ENCODE data around the gene SNRNP48. TPM values are rescaled to one million over a fixed set of nuclear protein-coding genes. Genes with fewer than 3 reads are reported as not detected.

The SNRNP48 gene
- 12.6 and 17.0 TPM in 2 replicates for total RNA-seq (2014; rRNA removed; shearing (Covaris generic))

GRCh38 chr6:7589949-7590917, at the start of gene SNRNP48:
TSS of gene SNRNP48 (plus strand) at chr6:7590198. CDS start at chr6:7590258, 60 bp downstream.
- peak; percentile 86 for DNase-seq (ENCODE audit: low spot score)

- DNase-seq (ENCODE audit: low spot score), result no peak
Measured at GRCh38 chr6:7540595-7540994, 49.4 kb upstream of the SNRNP48 start.

DNA sequence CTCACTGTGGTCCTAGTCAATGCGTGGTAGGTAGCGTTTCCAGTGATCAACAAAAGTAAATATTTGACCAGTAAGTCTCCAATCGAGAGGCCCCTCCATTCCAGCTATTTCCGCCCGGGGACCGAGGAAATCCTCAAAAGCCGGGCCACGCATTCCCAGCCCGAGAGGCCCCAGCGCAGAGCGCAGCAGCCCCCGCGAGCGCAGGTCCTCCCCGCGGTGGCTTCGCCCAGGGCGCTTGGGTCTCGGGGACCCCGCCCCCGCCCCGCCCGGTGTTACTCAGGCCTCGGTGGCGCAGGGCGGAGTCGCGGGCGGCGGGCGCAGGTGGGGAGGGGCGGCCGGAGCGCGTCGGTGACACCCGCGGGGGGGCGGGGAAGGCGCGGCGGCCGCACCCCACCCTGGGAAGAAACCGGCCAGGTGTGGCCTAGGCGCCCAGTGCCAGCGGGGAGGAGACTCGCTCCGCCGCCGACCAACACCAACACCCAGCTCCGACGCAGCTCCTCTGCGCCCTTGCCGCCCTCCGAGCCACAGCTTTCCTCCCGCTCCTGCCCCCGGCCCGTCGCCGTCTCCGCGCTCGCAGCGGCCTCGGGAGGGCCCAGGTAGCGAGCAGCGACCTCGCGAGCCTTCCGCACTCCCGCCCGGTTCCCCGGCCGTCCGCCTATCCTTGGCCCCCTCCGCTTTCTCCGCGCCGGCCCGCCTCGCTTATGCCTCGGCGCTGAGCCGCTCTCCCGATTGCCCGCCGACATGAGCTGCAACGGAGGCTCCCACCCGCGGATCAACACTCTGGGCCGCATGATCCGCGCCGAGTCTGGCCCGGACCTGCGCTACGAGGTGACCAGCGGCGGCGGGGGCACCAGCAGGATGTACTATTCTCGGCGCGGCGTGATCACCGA, 48.6 kb upstream of the SNRNP48 start, which contains the start of gene DSP:
DSP (plus strand) TSS at position 497 of the 890 bp plus-strand sequence; CDS start at position 742, 245 bp downstream.
- peak; percentile 41 for DNase-seq (ENCODE audit: low spot score)

DNA sequence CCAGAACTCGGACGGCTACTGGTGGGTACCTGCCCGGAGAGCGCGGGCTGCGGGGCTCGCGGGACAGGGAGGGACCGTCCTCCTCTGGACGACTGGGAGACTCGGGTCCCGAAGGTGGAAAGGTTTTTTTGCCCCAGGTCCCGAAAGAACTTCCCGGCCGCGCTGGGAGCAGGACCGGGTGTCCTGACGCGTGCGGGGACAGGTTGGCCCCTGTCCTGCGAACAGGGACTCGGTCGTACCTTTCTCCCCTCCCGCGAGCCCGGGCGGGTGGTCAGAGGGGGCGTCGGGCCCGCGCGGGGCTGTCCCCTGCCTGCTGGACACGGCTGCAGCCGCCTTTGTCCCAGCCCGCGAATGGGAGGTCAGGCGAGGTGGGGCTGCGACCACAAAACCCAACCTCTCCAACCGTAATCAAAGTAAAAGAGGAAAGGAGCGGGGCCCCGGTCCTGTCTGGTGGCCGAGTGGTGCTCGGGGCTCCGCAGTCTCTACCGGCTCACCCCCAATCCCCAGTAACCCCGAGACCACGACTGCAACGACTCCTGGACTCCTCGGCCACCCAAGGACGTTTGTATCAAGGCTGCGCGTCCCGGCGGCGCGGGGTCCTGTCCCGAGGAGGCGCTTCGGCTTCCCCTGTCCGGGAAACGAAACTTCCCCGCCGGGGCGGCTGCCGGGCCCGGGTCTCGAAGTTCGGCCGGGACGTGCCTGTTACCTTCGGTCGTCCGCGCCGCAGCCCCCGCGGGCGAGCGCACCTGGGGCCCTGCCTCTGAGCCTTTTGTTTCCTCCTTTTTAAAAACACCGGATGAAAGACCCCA, 47.7 kb upstream of the SNRNP48 start:
- peak; percentile 22 for DNase-seq (ENCODE audit: low spot score)

GRCh38 chr6:7542874-7543624, 46.9 kb upstream of the SNRNP48 start:
- DNase-seq (ENCODE audit: low spot score), result peak; percentile 59

- no peak for DNase-seq (ENCODE audit: low spot score)
Measured at GRCh38 chr6:7543789-7544424, 46.1 kb upstream of the SNRNP48 start.

DNA sequence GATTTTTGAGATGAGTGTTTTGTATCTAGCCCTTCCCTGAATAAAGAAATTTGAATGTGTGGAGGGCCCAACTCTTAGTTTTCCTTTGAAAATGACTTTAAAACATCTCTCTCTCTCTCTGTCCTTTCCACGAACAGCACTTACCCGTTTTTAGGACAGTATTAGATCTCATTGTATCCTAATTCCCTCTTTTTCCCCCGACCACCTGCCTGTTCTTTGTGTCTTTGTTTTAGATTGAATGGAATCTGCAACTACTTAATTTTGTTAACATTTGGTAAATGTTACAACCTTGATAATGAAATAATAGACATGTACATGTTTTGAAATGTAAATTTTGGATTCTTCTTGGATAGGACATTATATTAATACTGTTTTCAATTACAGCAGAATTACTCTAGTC, 45.4 kb upstream of the SNRNP48 start:
- no peak for DNase-seq (ENCODE audit: low spot score)

GRCh38 chr6:7545316-7546019, 44.5 kb upstream of the SNRNP48 start:
- no peak for DNase-seq (ENCODE audit: low spot score)

GRCh38 chr6:7546020-7546369, 44.0 kb upstream of the SNRNP48 start:
- DNase-seq (ENCODE audit: low spot score), result no peak

DNA sequence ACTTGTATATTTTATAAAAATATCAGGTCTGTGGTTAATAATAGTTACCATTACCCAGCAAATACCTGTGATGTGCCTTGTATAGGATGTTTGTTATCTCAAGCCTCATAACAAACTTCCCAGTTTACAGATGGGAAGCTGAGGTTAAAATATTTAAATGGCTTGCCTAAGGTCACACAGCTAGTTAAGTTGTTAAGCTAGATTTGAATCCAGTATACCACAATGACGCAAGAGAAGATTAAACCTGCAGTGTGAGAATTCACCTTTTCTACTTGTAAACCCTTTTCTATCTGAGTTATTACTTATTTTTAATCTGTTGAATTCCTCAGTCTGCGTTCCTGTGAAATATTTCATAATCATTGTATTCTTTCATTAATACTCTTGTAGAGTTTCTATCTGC, 43.6 kb upstream of the SNRNP48 start:
- no peak for DNase-seq (ENCODE audit: low spot score)

DNA sequence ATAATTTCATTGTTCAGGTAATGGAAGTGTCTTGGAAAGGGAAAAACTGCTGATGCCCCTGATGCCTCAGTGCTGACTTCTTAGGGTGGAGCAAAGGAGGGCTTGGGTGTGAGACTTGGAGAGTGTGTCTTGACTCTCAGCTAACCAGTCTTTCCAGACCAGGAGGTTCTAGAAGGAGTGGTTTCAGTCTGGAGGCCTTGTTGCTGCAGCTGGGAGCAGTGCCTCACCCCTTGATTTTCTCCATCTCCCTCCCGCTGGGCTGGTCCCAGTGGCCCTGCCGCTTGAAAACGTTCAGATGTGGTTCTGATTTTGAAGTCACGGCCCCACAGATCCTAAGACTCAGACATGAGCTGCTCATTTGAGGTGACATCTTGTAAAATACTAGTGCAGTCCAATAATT, 43.1 kb upstream of the SNRNP48 start:
- no peak for DNase-seq (ENCODE audit: low spot score)

GRCh38 chr6:7547315-7547714, 42.7 kb upstream of the SNRNP48 start:
- DNase-seq (ENCODE audit: low spot score), result no peak

DNA sequence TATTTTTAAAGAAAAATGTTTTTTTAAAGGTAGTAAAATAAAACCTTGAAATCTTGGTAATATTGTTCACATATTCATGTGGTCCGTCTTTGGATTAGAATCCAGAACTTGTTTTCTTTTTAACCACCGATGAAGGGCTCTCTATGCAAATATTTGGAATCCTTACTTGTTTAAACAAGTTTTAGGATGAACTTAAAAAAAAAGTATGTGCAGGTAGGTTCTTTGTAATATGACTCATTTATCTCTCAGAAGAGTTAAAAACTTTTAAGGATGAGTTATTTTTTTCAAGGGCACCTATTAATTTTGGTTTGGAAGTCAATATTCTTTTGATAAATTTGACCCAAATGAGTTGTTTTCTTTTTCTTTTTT, 39.6 kb upstream of the SNRNP48 start:
- DNase-seq (ENCODE audit: low spot score), result no peak

GRCh38 chr6:7554533-7555275, 35.3 kb upstream of the SNRNP48 start:
- no peak for DNase-seq (ENCODE audit: low spot score)

GRCh38 chr6:7555671-7556070, 34.3 kb upstream of the SNRNP48 start:
- DNase-seq (ENCODE audit: low spot score), result no peak

DNA sequence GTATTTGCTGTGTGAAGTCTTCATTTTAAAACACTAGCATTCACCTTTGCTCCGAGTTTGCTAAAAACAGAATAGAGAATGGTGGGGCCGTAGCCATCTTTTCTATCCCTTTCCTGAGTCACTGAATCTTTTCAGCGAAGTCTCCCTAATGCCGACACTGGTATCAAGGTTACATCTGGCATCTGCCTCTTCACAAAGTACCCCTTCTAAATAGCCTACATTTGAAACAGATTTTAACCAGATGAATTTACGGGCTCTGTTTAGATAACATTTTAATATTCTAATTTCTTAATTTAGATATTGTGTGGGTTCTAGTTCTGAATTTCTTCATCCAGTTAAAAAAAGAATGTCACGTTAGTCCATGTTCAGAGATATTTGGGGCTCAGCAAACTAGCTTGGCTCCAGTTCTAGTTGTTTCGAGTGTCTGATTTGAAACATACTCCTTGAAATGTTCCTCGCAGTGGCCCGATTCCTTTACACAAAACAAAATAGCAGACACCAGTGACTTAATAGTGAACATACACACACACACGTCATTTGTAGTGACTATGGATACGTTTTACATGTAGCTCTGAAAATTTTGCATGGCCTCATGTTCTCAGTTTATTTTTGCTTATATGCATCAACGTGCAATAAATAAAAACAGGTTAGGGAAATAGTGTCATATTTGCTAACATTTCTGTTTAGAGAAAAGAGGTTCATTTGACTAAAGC, 33.4 kb upstream of the SNRNP48 start:
- no peak for DNase-seq (ENCODE audit: low spot score)

GRCh38 chr6:7557652-7558051, 32.3 kb upstream of the SNRNP48 start:
- no peak for DNase-seq (ENCODE audit: low spot score)

DNA sequence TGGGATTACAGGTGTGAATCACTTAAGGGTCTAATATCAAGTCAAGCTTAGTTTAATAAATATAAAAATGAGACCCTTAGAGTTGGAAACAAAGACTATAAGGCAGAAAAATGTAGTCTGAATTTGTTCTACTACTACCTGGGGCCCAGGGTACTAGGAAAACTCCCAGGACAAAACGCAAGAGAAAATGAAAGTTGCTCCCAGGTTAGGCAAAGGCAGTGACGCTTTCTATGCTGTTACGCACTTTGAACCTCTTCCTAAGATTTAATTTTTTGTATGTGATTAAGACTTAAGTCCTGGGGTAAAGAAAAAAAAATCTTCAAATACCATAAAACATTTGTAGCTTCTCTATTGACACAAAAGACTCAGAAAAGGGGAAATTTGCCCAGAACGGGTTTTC, 31.2 kb upstream of the SNRNP48 start:
- no peak for DNase-seq (ENCODE audit: low spot score)
